Kidney tubule cell (primary cell): ENCODE results near the gene FBXL7.
A peak's percentile ranks its signal among the peaks of the same experiment; 100 is the strongest.

Experiments used
- DNase-seq: peaks from one replicate; pipeline ENCODE4 v3.0.0-alpha.2; 2018; ENCODE audit warnings: low spot score

The FBXL7 gene

GRCh38 chr5:15893866-15894265 lies 393.9 kb downstream of the FBXL7 start:
- no peak for DNase-seq

- no peak for DNase-seq
Measured at GRCh38 chr5:15897656-15898055, 397.7 kb downstream of the FBXL7 start.

GRCh38 chr5:15898641-15899040 lies 398.7 kb downstream of the FBXL7 start:
- no peak for DNase-seq

GRCh38 chr5:15899481-15899880 lies 399.5 kb downstream of the FBXL7 start:
- no peak for DNase-seq

- no peak for DNase-seq
Measured at GRCh38 chr5:15901151-15901550, 401.2 kb downstream of the FBXL7 start.

- no peak for DNase-seq
Measured at GRCh38 chr5:15902066-15902465, 402.1 kb downstream of the FBXL7 start.

GRCh38 chr5:15904899-15905830 lies 405.2 kb downstream of the FBXL7 start:
- DNase-seq, result no peak

GRCh38 chr5:15914638-15915037 lies 414.7 kb downstream of the FBXL7 start:
- no peak for DNase-seq

GRCh38 chr5:15926586-15926985 lies 426.6 kb downstream of the FBXL7 start:
- DNase-seq, result no peak

GRCh38 chr5:15927710-15928380 lies 427.9 kb downstream of the FBXL7 start:
- no peak for DNase-seq

GRCh38 chr5:15929611-15930263 lies 429.8 kb downstream of the FBXL7 start:
- DNase-seq, result no peak

- DNase-seq, result no peak
Measured at GRCh38 chr5:15932066-15932465, 432.1 kb downstream of the FBXL7 start.

GRCh38 chr5:15933259-15934207 lies 433.6 kb downstream of the FBXL7 start:
- peak; percentile 6 for DNase-seq

- DNase-seq, result no peak
Measured at GRCh38 chr5:15936505-15937245, 436.7 kb downstream of the FBXL7 start.

- DNase-seq, result no peak
Measured at GRCh38 chr5:15937708-15938107, 437.7 kb downstream of the FBXL7 start.

GRCh38 chr5:15938186-15938585 lies 438.2 kb downstream of the FBXL7 start:
- DNase-seq, result no peak

- DNase-seq, result peak; percentile 70
Measured at GRCh38 chr5:15938961-15939360, 439.0 kb downstream of the FBXL7 start.

- DNase-seq, result no peak
Measured at GRCh38 chr5:15940905-15941304, 440.9 kb downstream of the FBXL7 start.

GRCh38 chr5:15943487-15943886 lies 443.5 kb downstream of the FBXL7 start:
- no peak for DNase-seq

- no peak for DNase-seq
Measured at GRCh38 chr5:15946026-15946425, 446.0 kb downstream of the FBXL7 start.

GRCh38 chr5:15948190-15948589 lies 448.2 kb downstream of the FBXL7 start:
- DNase-seq, result no peak
